K562 (cell line): Measurements from ENCODE around the gene KAZN.

Source experiments
- ZNF347 ChIP-seq: fragments of 450-650 bp; formaldehyde crosslinking; IDR thresholded peaks from 2 replicates; pipeline ENCODE4 v1.4.0; 2020; ENCODE audit warnings: low read depth, mild to moderate bottlenecking, moderate library complexity
- TF ChIP-seq, protein P1 (sequence below): fragments of 450-650 bp; IDR thresholded peaks from 2 replicates; pipeline ENCODE4 v1.6.1; 2018; ENCODE audit warnings: mild to moderate bottlenecking, low read depth; ENCODE audit not compliant: partially characterized antibody

- TF ChIP-seq, protein P1, sequence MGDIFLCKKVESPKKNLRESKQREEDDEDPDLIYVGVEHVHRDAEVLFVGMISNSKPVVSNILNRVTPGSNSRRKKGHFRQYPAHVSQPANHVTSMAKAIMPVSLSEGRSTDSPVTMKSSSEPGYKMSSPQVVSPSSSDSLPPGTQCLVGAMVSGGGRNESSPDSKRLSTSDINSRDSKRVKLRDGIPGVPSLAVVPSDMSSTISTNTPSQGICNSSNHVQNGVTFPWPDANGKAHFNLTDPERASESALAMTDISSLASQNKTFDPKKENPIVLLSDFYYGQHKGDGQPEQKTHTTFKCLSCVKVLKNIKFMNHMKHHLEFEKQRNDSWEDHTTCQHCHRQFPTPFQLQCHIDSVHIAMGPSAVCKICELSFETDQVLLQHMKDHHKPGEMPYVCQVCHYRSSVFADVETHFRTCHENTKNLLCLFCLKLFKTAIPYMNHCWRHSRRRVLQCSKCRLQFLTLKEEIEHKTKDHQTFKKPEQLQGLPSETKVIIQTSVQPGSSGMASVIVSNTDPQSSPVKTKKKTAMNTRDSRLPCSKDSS, result no peak
- no peak for TF ChIP-seq ZNF347
Measured at GRCh38 chr1:14822493-14822892, 224.0 kb downstream of the KAZN start.
